OCI-M1 (cell line): ENCODE measurements around the gene TMEM117.
"Not testable (repeated sequence)": the region's sequence is repeated elsewhere in the genome, so short reads cannot be mapped to it uniquely, and the experiment has no call there.

Experiments used
- DNase-seq: peaks from one replicate; lab custom pipeline; 2025; lab: John Stamatoyannopoulos, UW

The TMEM117 gene

GRCh38 chr12:44296624-44297197 lies 460.8 kb downstream of the TMEM117 start:
- no peak for DNase-seq

GRCh38 chr12:44299524-44299923 lies 463.6 kb downstream of the TMEM117 start:
- no peak for DNase-seq

- DNase-seq, result peak; percentile 64
Observed at GRCh38 chr12:44307506-44308168, 471.8 kb downstream of the TMEM117 start.

- no peak for DNase-seq
Observed at GRCh38 chr12:44313188-44313587, 477.3 kb downstream of the TMEM117 start.

GRCh38 chr12:44314007-44314500 lies 478.2 kb downstream of the TMEM117 start:
- no peak for DNase-seq

- DNase-seq, result peak; percentile 65
Observed at GRCh38 chr12:44317651-44318126, 481.8 kb downstream of the TMEM117 start.

- DNase-seq, result no peak
Observed at GRCh38 chr12:44331269-44331668, 495.4 kb downstream of the TMEM117 start.

GRCh38 chr12:44334347-44334746 lies 498.5 kb downstream of the TMEM117 start:
- DNase-seq, result no peak

GRCh38 chr12:44335030-44335429 lies 499.1 kb downstream of the TMEM117 start:
- no peak for DNase-seq

- DNase-seq, result no peak
Observed at GRCh38 chr12:44336577-44336976, 500.7 kb downstream of the TMEM117 start.

- DNase-seq, result no peak
Observed at GRCh38 chr12:44342371-44342770, 506.5 kb downstream of the TMEM117 start.

- no peak for DNase-seq
Observed at GRCh38 chr12:44347145-44347544, 511.3 kb downstream of the TMEM117 start.

- DNase-seq, result no peak
Observed at GRCh38 chr12:44357494-44357893, 521.6 kb downstream of the TMEM117 start.

GRCh38 chr12:44358636-44359035 lies 522.8 kb downstream of the TMEM117 start:
- no peak for DNase-seq

GRCh38 chr12:44362947-44363346 lies 527.1 kb downstream of the TMEM117 start:
- no peak for DNase-seq

- no peak for DNase-seq
Observed at GRCh38 chr12:44367136-44367535, 531.3 kb downstream of the TMEM117 start.

GRCh38 chr12:44367916-44368315 lies 532.0 kb downstream of the TMEM117 start:
- no peak for DNase-seq

- DNase-seq, result no peak
Observed at GRCh38 chr12:44369998-44370397, 534.1 kb downstream of the TMEM117 start.

GRCh38 chr12:44370982-44371381 lies 535.1 kb downstream of the TMEM117 start:
- DNase-seq, result no peak

GRCh38 chr12:44372259-44372658 lies 536.4 kb downstream of the TMEM117 start:
- no peak for DNase-seq

GRCh38 chr12:44375694-44376093 lies 539.8 kb downstream of the TMEM117 start:
- DNase-seq, result no peak

- DNase-seq, result no peak
Observed at GRCh38 chr12:44377443-44378187, 541.7 kb downstream of the TMEM117 start.

GRCh38 chr12:44379113-44379512 lies 543.2 kb downstream of the TMEM117 start:
- DNase-seq, result not testable (repeated sequence)
